ENCODE measurements around the gene PNMT.

DNA sequence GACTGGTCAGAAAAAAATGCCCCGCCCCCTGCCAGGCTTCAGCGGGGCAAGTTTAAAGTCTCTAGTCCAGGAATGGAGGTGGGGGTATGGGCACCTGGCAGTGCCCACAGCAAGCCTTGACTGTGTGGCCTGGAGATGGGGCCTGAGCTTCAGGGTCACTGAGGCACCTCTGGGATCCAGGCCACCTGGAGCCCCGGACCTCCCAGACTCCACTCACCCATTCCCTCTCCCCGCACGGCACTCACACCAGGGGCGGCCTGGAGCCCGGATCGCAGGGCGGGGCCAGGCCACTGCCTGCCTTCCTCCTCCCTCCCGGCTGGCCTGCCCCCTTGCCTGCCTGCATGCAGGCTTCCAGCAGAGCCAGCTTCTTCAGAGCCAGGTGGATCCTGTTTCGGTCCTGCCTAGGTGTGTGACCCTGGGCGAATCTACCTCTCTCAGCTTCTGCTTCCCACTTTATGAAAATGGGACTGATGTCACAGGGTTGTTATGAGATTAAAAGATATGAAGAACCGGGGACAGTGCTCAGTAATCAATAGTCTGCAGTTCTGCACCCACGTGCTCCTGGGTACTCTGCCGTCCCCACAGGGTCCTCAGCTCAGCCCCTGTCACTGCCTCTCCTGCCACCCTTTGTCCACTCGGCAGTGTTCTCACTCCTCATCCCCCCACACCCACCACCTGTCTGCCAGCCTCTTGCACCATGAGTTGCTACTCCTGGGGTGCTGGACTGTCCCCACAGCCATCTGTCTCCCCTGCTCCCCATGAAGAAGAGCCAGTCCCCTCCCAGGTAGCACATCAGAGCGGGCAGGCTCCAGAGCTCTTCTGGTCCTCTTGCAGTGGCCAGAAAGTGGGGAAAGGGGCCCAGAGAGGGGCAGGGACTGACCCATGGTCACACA lies 4.3 kb upstream of the PNMT start:
- no peak for TF ChIP-seq EZH2 (IDR thresholded peaks at IDR 0.05; ENCODE audit: low read depth)
- TF ChIP-seq, protein P1, sequence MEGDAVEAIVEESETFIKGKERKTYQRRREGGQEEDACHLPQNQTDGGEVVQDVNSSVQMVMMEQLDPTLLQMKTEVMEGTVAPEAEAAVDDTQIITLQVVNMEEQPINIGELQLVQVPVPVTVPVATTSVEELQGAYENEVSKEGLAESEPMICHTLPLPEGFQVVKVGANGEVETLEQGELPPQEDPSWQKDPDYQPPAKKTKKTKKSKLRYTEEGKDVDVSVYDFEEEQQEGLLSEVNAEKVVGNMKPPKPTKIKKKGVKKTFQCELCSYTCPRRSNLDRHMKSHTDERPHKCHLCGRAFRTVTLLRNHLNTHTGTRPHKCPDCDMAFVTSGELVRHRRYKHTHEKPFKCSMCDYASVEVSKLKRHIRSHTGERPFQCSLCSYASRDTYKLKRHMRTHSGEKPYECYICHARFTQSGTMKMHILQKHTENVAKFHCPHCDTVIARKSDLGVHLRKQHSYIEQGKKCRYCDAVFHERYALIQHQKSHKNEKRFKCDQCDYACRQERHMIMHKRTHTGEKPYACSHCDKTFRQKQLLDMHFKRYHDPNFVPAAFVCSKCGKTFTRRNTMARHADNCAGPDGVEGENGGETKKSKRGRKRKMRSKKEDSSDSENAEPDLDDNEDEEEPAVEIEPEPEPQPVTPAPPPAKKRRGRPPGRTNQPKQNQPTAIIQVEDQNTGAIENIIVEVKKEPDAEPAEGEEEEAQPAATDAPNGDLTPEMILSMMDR (conservative IDR thresholded peaks at IDR 0.05) = no peak
